ENCODE measurements around the gene CUL1. TPM values are rescaled to one million over a fixed set of nuclear protein-coding genes. Genes with fewer than 3 reads are reported as not detected.

The CUL1 gene
- total RNA-seq, 1 experiment from 2014 or later = 53.1 TPM

- TF ChIP-seq ATF3 (IDR thresholded peaks at IDR 0.05) (no peak), MAX (IDR thresholded peaks at IDR 0.05) (no peak)
Measured at GRCh38 chr7:148815612-148816011, 116.9 kb downstream of the CUL1 start (continued).

GRCh38 chr7:148819697-148820360 lies 121.1 kb downstream of the CUL1 start:
- Histone ChIP-seq H2AFZ (ENCODE audit: low read depth, low read length, poor library complexity, severe bottlenecking) (no peak overlapping the region), H3K27ac (ENCODE audit: low read depth, low read length) (no peak overlapping the region), H3K79me2 (ENCODE audit: insufficient read depth, low read length) (peaks cover 49% of the 10 kb centered on the region), H4K20me1 (ENCODE audit: insufficient read depth) (no peaks in the 10 kb centered on the region), H3K9ac (ENCODE audit: low read length) (no peak overlapping the region), H3K9me3 (ENCODE audit: control insufficient read depth in 1 of 2, insufficient read depth in 1 of 2, low read depth in 1 of 2, low read length in 2 of 2) (no peaks in the 10 kb centered on the region), H3K4me3 (replicated peaks in 1 of 2; ENCODE audit: low read depth in 1 of 2, low read length in 2 of 2) (no peak overlapping the region), H3K36me3 (ENCODE audit: control insufficient read depth in 1 of 2, insufficient read depth in 2 of 2, low read length in 2 of 2) (peaks cover 30 to 41% of the 10 kb centered on the region in 2 experiments), H3K4me2 (ENCODE audit: low read length) (no peak overlapping the region), H3K4me1 (ENCODE audit: control insufficient read depth in 1 of 2, insufficient read depth in 2 of 2, low read length in 2 of 2) (peaks cover 0 to 7% of the 10 kb centered on the region in 2 experiments; a peak in 2 of 4 replicates), H3K9me2 (ENCODE audit: insufficient read depth) (no peaks in the 10 kb centered on the region), H3K27me3 (ENCODE audit: insufficient read depth, low read length) (no peaks in the 10 kb centered on the region)
- no peak for ATAC-seq
- intact Hi-C loops (cut with micrococcal nuclease) = no loop called here
- no peak for DNase-seq (ENCODE audit: low read depth, low spot score)
- POLR2A ChIA-PET = no interaction called here
- BruUV-seq (replicated peaks) = no TSS peak
- CTCF ChIA-PET = no interaction called here
- RAD21 ChIA-PET (ENCODE audit: low non-redundant PET in 1 of 2, low total read pairs in 2 of 2, uncharacterized antibody in 2 of 2, unreplicated experiment in 2 of 2) = no interaction called here
- TF ChIP-seq EZH2phosphoT487 (IDR thresholded peaks at IDR 0.05; ENCODE audit: borderline replicate concordance) = no peak
- TF ChIP-seq RAD21 (IDR thresholded peaks at IDR 0.05; ENCODE audit: low read depth) = no peak
- no peak for TF ChIP-seq TCF7L2 (IDR thresholded peaks at IDR 0.05; ENCODE audit: borderline replicate concordance, extremely low read depth, insufficient read depth, insufficient read length)
- no peak for TF ChIP-seq ZFX (IDR thresholded peaks at IDR 0.05)
- no peak for TF ChIP-seq CTCF (IDR thresholded peaks at IDR 0.05 in 2 of 3, conservative IDR thresholded peaks at IDR 0.05 in 1 of 3; ENCODE audit: borderline replicate concordance in 1 of 3, insufficient read depth in 1 of 3, low read depth in 2 of 3, low read length in 2 of 3)
- no peak for TF ChIP-seq CEBPB (IDR thresholded peaks at IDR 0.05; ENCODE audit: low read depth)
- no peak for TF ChIP-seq REST (IDR thresholded peaks at IDR 0.05; ENCODE audit: low read depth)
- TF ChIP-seq SP1 (IDR thresholded peaks at IDR 0.05; ENCODE audit: low read depth) = no peak
- no peak for TF ChIP-seq ATF3 (IDR thresholded peaks at IDR 0.05)
- no peak for TF ChIP-seq CBX3 (IDR thresholded peaks at IDR 0.05; ENCODE audit: low read depth)
- TF ChIP-seq POLR2A (IDR thresholded peaks at IDR 0.05; ENCODE audit: borderline replicate concordance, extremely low read depth, insufficient read depth, insufficient read length) = no peak
- TF ChIP-seq ZBTB33 (IDR thresholded peaks at IDR 0.05; ENCODE audit: extremely low read depth, insufficient replicate concordance, low read length) = no peak
- no peak for TF ChIP-seq MAX (IDR thresholded peaks at IDR 0.05)
- TF ChIP-seq YY1 (IDR thresholded peaks at IDR 0.05; ENCODE audit: extremely low read depth, insufficient replicate concordance, low read depth, low read length) = no peak
- TF ChIP-seq POLR2AphosphoS5 (IDR thresholded peaks at IDR 0.05; ENCODE audit: low read depth, low read length) = no peak

All from HCT116 (cell line).